ENCODE results near the gene MRPS9.

- TF ChIP-seq EZH2 (IDR thresholded peaks at IDR 0.05; ENCODE audit: low read length) (no peak), CTCF (optimal IDR thresholded peaks at IDR 0.05 in 1 of 3, IDR thresholded peaks at IDR 0.05 in 1 of 3, conservative IDR thresholded peaks at IDR 0.05 in 1 of 3; ENCODE audit: extremely low read depth in 1 of 3, insufficient read depth in 2 of 3, low read length in 3 of 3) (no peak)
These were observed at the start of gene MRPS9 for GRCh38 chr2:105037572-105038382.
